ENCODE data around the gene USP36.

Gene USP36

GRCh38 chr17:78815696-78816095 is 24.9 kb downstream of the USP36 start:
- DNase-seq (ENCODE audit: low spot score): no peak

GRCh38 chr17:78812855-78813254 is 27.8 kb downstream of the USP36 start:
- no peak for DNase-seq (ENCODE audit: low spot score)

- no peak for DNase-seq (ENCODE audit: low spot score)
Observed at GRCh38 chr17:78808163-78808562, 32.5 kb downstream of the USP36 start.

GRCh38 chr17:78806451-78806850 is 34.2 kb downstream of the USP36 start:
- DNase-seq (ENCODE audit: low spot score): no peak

GRCh38 chr17:78805301-78805700 is 35.3 kb downstream of the USP36 start:
- no peak for DNase-seq (ENCODE audit: low spot score)

- DNase-seq (ENCODE audit: low spot score): no peak
Observed at GRCh38 chr17:78804777-78805176, 35.8 kb downstream of the USP36 start.

GRCh38 chr17:78803186-78803845 is 37.3 kb downstream of the USP36 start:
- no peak for DNase-seq (ENCODE audit: low spot score)

- no peak for DNase-seq (ENCODE audit: low spot score)
Observed at GRCh38 chr17:78802459-78802858, 38.2 kb downstream of the USP36 start.

- DNase-seq (ENCODE audit: low spot score): no peak
Observed at GRCh38 chr17:78802008-78802407, 38.6 kb downstream of the USP36 start.

GRCh38 chr17:78800132-78800931 is 40.3 kb downstream of the USP36 start:
- no peak for DNase-seq (ENCODE audit: low spot score)

GRCh38 chr17:78798695-78799559 is 41.7 kb downstream of the USP36 start:
- DNase-seq (ENCODE audit: low spot score): no peak

GRCh38 chr17:78797691-78798585 is 42.7 kb downstream of the USP36 start:
- no peak for DNase-seq (ENCODE audit: low spot score)

GRCh38 chr17:78797213-78797612 is 43.4 kb downstream of the USP36 start:
- no peak for DNase-seq (ENCODE audit: low spot score)

GRCh38 chr17:78796517-78796900 is 44.1 kb downstream of the USP36 start:
- no peak for DNase-seq (ENCODE audit: low spot score)

GRCh38 chr17:78795861-78796516 is 44.6 kb downstream of the USP36 start:
- DNase-seq (ENCODE audit: low spot score): no peak

- DNase-seq (ENCODE audit: low spot score): no peak
Observed at GRCh38 chr17:78794864-78795640, 45.6 kb downstream of the USP36 start.

- DNase-seq (ENCODE audit: low spot score): no peak
Observed at GRCh38 chr17:78794399-78794798, 46.2 kb downstream of the USP36 start.

GRCh38 chr17:78793968-78794367 is 46.6 kb downstream of the USP36 start:
- DNase-seq (ENCODE audit: low spot score): no peak

- DNase-seq (ENCODE audit: low spot score): no peak
Observed at GRCh38 chr17:78793415-78793814, 47.2 kb downstream of the USP36 start.

Data from putamen (tissue), 1 donor.